ENCODE data around the gene IFNA4. TPM values are rescaled to one million over a fixed set of nuclear protein-coding genes. Genes with fewer than 3 reads are reported as not detected.
A peak's percentile ranks its signal among the peaks of the same experiment; 100 is the strongest.
"Not testable (repeated sequence)": the region's sequence is repeated elsewhere in the genome, so short reads cannot be mapped to it uniquely, and the experiment has no call there.

IFNA4 gene
- total RNA-seq (not detected), polyA plus RNA-seq (not detected)

DNA sequence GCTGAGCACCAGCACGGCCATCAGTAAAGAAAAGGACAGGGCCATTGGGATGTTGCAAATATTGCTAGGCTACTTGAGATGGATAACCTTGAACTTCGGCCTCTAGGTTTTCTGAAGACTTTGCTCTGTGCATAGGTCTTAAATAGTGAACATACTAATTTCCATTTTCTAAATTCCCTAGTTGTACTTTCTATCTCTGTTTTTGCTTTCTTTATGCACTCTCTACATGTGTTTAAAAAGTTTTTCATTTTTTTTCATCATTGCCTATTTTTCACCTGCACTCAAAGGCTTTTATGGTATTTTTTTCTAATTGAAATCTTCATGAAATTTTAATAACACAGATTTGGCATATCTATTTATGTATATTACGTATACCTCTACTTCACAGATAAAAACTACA lies at the start of gene IFNA4:
Gene IFNA4, minus strand, starts transcription at position 101 of the 400 bp plus-strand sequence. Its CDS starts 56 bp downstream, at position 45.
- H3K9me3 Mint-ChIP-seq; H3K27me3 ChIP-seq (ENCODE audit: insufficient read depth, low read length); H3K36me3 ChIP-seq (ENCODE audit: insufficient read depth, low read length); H3K27ac ChIP-seq (ENCODE audit: low read depth, low read length); H3K4me3 Mint-ChIP-seq; intact Hi-C loops (cut with micrococcal nuclease); H3K4me3 ChIP-seq (ENCODE audit: low read length in 2 of 2); H3K9me3 ChIP-seq (ENCODE audit: control insufficient read depth in 1 of 2, low read length in 2 of 2); H3K4me1 ChIP-seq (ENCODE audit: insufficient read depth, low read length); DNase-seq; POLR2A ChIA-PET (ENCODE audit: partially characterized antibody); H3K27me3 Mint-ChIP-seq; H3K36me3 Mint-ChIP-seq; H3K27ac Mint-ChIP-seq: not testable (repeated sequence)
- CTCF ChIA-PET (ENCODE audit: partially characterized antibody): interaction anchor here (1.2 kb wide), 1 partner anchor 626 kb away, joined by 3 read pairs; no protein-coding TSS in a partner anchor
- H3K4me1 Mint-ChIP-seq: peaks cover 6 to 11% (median 7%) of the 10 kb centered on the region in 4 donors

GRCh38 chr9:21236360-21236714 lies 49.0 kb upstream of the IFNA4 start:
- H3K9me3 ChIP-seq (ENCODE audit: control insufficient read depth in 1 of 2, low read length in 2 of 2); H3K36me3 ChIP-seq (ENCODE audit: insufficient read depth, low read length); POLR2A ChIA-PET (ENCODE audit: partially characterized antibody); H3K9me3 Mint-ChIP-seq; H3K27me3 Mint-ChIP-seq; H3K4me3 ChIP-seq (ENCODE audit: low read length in 2 of 2); H3K36me3 Mint-ChIP-seq; H3K27me3 ChIP-seq (ENCODE audit: insufficient read depth, low read length); H3K27ac ChIP-seq (ENCODE audit: low read depth, low read length); DNase-seq; H3K4me1 ChIP-seq (ENCODE audit: insufficient read depth, low read length): not testable (repeated sequence)
- Mint-ChIP-seq H3K27ac (peak overlapping the region in 1 of 7 donors; percentile 75), H3K4me3 (peak overlapping the region in 5 of 8 donors; percentile 57 to 78 (median 66)), H3K4me1 (peaks cover 4 to 12% (median 7%) of the 10 kb centered on the region in 4 donors)
- CTCF ChIA-PET (ENCODE audit: partially characterized antibody): interaction anchor here (0.6 to 3.7 kb wide), 23 partner anchors 13 to 545 kb away, joined by 3 to 21 read pairs (median 4); partner anchors contain the start of gene IFNW1
- intact Hi-C loops (cut with micrococcal nuclease): loop anchor here (5.0 to 10.0 kb wide), 5 partner anchors 82 to 1216 kb away; no protein-coding TSS in a partner anchor

- H3K9me3 ChIP-seq (ENCODE audit: control insufficient read depth in 1 of 2, low read length in 2 of 2); H3K36me3 ChIP-seq (ENCODE audit: insufficient read depth, low read length); H3K9me3 Mint-ChIP-seq; H3K4me1 ChIP-seq (ENCODE audit: insufficient read depth, low read length); H3K27me3 ChIP-seq (ENCODE audit: insufficient read depth, low read length); H3K36me3 Mint-ChIP-seq; H3K27ac ChIP-seq (ENCODE audit: low read depth, low read length); H3K27me3 Mint-ChIP-seq; H3K4me3 ChIP-seq (ENCODE audit: low read length in 2 of 2): not testable (repeated sequence)
- Mint-ChIP-seq H3K4me1 (peaks cover 4 to 12% (median 7%) of the 10 kb centered on the region in 4 donors), H3K27ac (peak overlapping the region in 2 of 7 donors; percentile 6 to 75), H3K4me3 (peak overlapping the region in 7 of 8 donors; percentile 17 to 78 (median 57))
- CTCF ChIA-PET (ENCODE audit: partially characterized antibody): interaction anchor here (0.6 to 3.7 kb wide), 27 partner anchors 14 to 881 kb away, joined by 3 to 21 read pairs (median 4); partner anchors contain the start of gene IFNW1
- POLR2A ChIA-PET (ENCODE audit: partially characterized antibody): interaction anchor here (0.7 kb wide), 1 partner anchor 160 kb away, joined by 3 read pairs; no protein-coding TSS in a partner anchor
- intact Hi-C loops (cut with micrococcal nuclease): loop anchor here (1.0 to 10.0 kb wide), 6 partner anchors 81 to 1217 kb away; no protein-coding TSS in a partner anchor
- peak in 4 of 5 donors; percentile 31 to 41 (median 37) for DNase-seq
Measured at GRCh38 chr9:21235468-21236359, 48.3 kb upstream of the IFNA4 start.

DNA sequence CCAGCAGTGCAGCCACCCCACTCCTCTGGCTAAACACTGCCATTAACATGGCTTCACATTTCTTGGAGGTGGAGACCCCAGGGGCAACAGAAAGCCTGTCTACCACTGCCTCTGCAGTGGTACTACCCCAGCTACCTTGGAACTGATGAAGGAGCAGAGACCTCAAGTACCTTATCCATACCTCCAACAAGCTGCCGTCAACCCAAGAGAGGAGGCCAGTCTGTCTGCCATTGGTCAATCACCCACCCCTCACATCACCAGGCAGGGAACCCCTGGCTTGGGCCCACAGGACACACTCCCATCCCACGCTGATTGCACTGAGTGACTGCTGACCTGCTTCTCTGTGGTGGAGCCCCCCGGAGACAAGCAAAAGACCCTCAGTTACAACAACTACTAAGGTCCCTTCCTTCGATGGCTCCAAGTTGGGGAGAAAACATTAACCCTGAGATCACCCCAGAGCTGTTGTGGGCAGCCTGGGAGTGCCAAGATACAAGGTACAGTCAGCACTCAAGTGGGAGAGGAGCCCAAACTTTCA lies 46.8 kb upstream of the IFNA4 start:
- Mint-ChIP-seq H3K4me3 (no peak overlapping the region), H3K27me3 (peaks cover 2 to 4% of the 10 kb centered on the region in 2 donors), H3K36me3 (no peaks in the 10 kb centered on the region), H3K9me3 (no peaks in the 10 kb centered on the region), H3K27ac (peak overlapping the region in 1 of 7 donors; percentile 11), H3K4me1 (peaks cover 4 to 12% (median 7%) of the 10 kb centered on the region in 4 donors)
- CTCF ChIA-PET (ENCODE audit: partially characterized antibody): interaction anchor here (1.2 to 3.7 kb wide), 8 partner anchors 15 to 161 kb away, joined by 3 to 21 read pairs (median 8); no protein-coding TSS in a partner anchor
- no peak for DNase-seq
- intact Hi-C loops (cut with micrococcal nuclease): loop anchor here (10.0 kb wide), 2 partner anchors 79 to 471 kb away; no protein-coding TSS in a partner anchor
- Histone ChIP-seq H3K4me3 (ENCODE audit: low read length in 2 of 2) (no peak overlapping the region), H3K9me3 (ENCODE audit: control insufficient read depth in 1 of 2, low read length in 2 of 2) (no peaks in the 10 kb centered on the region), H3K27ac (ENCODE audit: low read depth, low read length) (no peak overlapping the region), H3K27me3 (ENCODE audit: insufficient read depth, low read length) (no peaks in the 10 kb centered on the region), H3K36me3 (ENCODE audit: insufficient read depth, low read length) (no peaks in the 10 kb centered on the region), H3K4me1 (ENCODE audit: insufficient read depth, low read length) (peaks cover 5% of the 10 kb centered on the region)
- POLR2A ChIA-PET (ENCODE audit: partially characterized antibody): no interaction called here

DNA sequence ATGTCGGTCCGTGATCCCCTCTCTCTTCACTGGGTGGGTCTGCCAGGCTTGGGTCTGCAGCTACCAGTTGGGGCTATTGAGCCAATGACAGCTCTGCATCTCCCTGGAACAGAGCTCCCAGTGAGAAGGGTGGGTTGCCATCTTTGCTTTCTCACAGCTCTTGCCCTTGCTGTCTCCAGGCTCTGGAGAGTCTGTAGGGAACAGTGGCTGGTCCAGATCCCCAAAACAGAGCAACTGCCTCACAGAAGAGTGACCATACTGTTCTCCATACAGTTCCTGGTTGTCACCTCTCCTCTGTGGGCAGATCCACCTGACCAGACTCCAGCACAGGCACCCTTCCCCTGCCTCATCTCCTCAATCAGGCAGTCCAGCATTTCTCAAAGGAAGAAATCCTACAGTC lies 45.9 kb upstream of the IFNA4 start:
- Mint-ChIP-seq H3K27me3 (peaks cover 2 to 4% of the 10 kb centered on the region in 2 donors), H3K27ac (peak overlapping the region in 1 of 7 donors; percentile 19), H3K4me3 (no peak overlapping the region), H3K4me1 (peaks cover 4 to 12% (median 7%) of the 10 kb centered on the region in 4 donors), H3K36me3 (no peaks in the 10 kb centered on the region), H3K9me3 (no peaks in the 10 kb centered on the region)
- ChIA-PET CTCF (ENCODE audit: partially characterized antibody) (interaction anchor here (1.0 to 1.1 kb wide), 2 partner anchors 51 to 79 kb away, joined by 4 read pairs; no protein-coding TSS in a partner anchor), POLR2A (ENCODE audit: partially characterized antibody) (no interaction called here)
- no peaks in the 10 kb centered on the region for H3K27me3 ChIP-seq (ENCODE audit: insufficient read depth, low read length)
- H3K27ac ChIP-seq (ENCODE audit: low read depth, low read length): no peak overlapping the region
- no peaks in the 10 kb centered on the region for H3K9me3 ChIP-seq (ENCODE audit: control insufficient read depth in 1 of 2, low read length in 2 of 2)
- intact Hi-C loops (cut with micrococcal nuclease): loop anchor here (10.0 kb wide), 2 partner anchors 78 to 472 kb away; no protein-coding TSS in a partner anchor
- H3K36me3 ChIP-seq (ENCODE audit: insufficient read depth, low read length): no peaks in the 10 kb centered on the region
- H3K4me1 ChIP-seq (ENCODE audit: insufficient read depth, low read length): peaks cover 5% of the 10 kb centered on the region
- H3K4me3 ChIP-seq (ENCODE audit: low read length in 2 of 2): no peak overlapping the region
- DNase-seq: no peak

DNA sequence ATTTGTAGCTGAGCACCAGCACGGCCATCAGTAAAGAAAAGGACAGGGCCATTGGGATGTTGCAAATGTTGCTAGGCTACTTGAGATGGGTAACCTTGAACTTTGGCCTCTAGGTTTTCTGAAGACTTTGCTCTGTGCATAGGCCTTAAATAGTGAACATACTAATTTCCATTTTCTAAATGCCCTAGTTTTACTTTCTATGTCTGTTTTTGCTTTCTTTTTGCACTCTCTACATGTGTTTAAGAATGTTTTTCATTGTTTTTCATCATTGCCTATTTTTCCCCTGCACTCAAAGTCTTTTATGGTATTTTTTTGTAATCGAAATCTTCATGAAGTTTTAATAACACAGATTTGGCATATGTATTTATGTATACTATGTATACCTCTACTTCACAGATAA lies 40.7 kb upstream of the IFNA4 start, which contains the start of gene IFNA17:
Gene IFNA17, minus strand, starts transcription at position 101 of the 400 bp plus-strand sequence. Its CDS starts 49 bp downstream, at position 52.
- no peaks in the 10 kb centered on the region for H3K9me3 ChIP-seq (ENCODE audit: control insufficient read depth in 1 of 2, low read length in 2 of 2)
- H3K27me3 ChIP-seq (ENCODE audit: insufficient read depth, low read length): no peaks in the 10 kb centered on the region
- Mint-ChIP-seq H3K4me1 (no peaks in the 10 kb centered on the region), H3K9me3 (no peaks in the 10 kb centered on the region), H3K27ac (peak within 1 kb of the TSS in 1 of 7 donors; percentile 6), H3K4me3 (no peak within 1 kb of the TSS), H3K27me3 (peaks cover 0 to 10% of the 10 kb centered on the region in 2 donors), H3K36me3 (no peaks in the 10 kb centered on the region)
- DNase-seq: no peak
- no peak within 1 kb of the TSS for H3K4me3 ChIP-seq (ENCODE audit: low read length in 2 of 2)
- CTCF ChIA-PET (ENCODE audit: partially characterized antibody): no interaction called here
- H3K4me1 ChIP-seq (ENCODE audit: insufficient read depth, low read length): no peaks in the 10 kb centered on the region
- no peak within 1 kb of the TSS for H3K27ac ChIP-seq (ENCODE audit: low read depth, low read length)
- POLR2A ChIA-PET (ENCODE audit: partially characterized antibody): no interaction called here
- intact Hi-C loops (cut with micrococcal nuclease): no loop called here
- no peaks in the 10 kb centered on the region for H3K36me3 ChIP-seq (ENCODE audit: insufficient read depth, low read length)

DNA sequence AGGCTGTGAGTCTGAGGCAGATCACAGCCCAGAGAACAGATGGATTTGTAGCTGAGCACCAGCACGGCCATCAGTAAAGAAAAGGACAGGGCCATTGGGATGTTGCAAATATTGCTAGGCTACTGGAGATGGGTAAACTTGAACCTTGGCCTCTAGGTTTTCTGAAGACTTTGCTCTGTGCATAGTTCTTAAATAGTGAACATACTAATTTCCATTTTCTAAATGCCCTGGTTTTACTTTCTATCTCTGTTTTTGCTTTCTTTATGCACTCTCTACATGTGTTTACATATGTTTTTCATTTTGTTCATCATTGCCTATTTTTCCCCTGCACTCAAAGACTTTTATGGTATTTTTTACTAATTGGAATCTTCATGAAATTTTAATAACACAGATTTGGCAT lies 29.8 kb upstream of the IFNA4 start, which contains the start of gene IFNA16:
Gene IFNA16, minus strand, starts transcription at position 101 of the 400 bp plus-strand sequence. Its CDS starts 6 bp downstream, at position 95.
- H3K9me3 ChIP-seq (ENCODE audit: control insufficient read depth in 1 of 2, low read length in 2 of 2); H3K36me3 ChIP-seq (ENCODE audit: insufficient read depth, low read length); DNase-seq; H3K4me1 ChIP-seq (ENCODE audit: insufficient read depth, low read length); H3K36me3 Mint-ChIP-seq; H3K4me1 Mint-ChIP-seq; H3K27ac ChIP-seq (ENCODE audit: low read depth, low read length); H3K27me3 ChIP-seq (ENCODE audit: insufficient read depth, low read length); H3K9me3 Mint-ChIP-seq; H3K4me3 Mint-ChIP-seq; POLR2A ChIA-PET (ENCODE audit: partially characterized antibody); CTCF ChIA-PET (ENCODE audit: partially characterized antibody); H3K27ac Mint-ChIP-seq; H3K4me3 ChIP-seq (ENCODE audit: low read length in 2 of 2): not testable (repeated sequence)
- intact Hi-C loops (cut with micrococcal nuclease): loop anchor here (10.0 kb wide), 1 partner anchor 248 kb away; no protein-coding TSS in a partner anchor
- H3K27me3 Mint-ChIP-seq: peaks cover 14 to 26% of the 10 kb centered on the region in 2 donors
